AG04449 (cell line): ENCODE data around the gene ACTA1.

Experiments
- CTCF ChIA-PET: fragments of 350-600 bp; formaldehyde crosslinking; extraction: SDS; loops from one replicate; lab custom pipeline; 2021; ENCODE audit warnings: antibody characterized with exemption; lab: Yijun Ruan, JAX
- POLR2A ChIA-PET: fragments of 400-600, 350-600 bp; formaldehyde crosslinking; extraction: SDS; loops from one replicate; lab custom pipeline; 2020; ENCODE audit warnings: antibody characterized with exemption, inconsistent platforms; lab: Yijun Ruan, JAX
- DNase-seq: peaks from one replicate; pipeline ENCODE4 v3.0.0-alpha.2; 2010; ENCODE audit warnings: low read depth, low spot score
- H3K4me3 ChIP-seq: 2 replicates; pipeline ENCODE4 v1.5.1; 2011; ENCODE audit warnings: low read depth, mild to moderate bottlenecking, control low read depth, low read length
- CTCF ChIP-seq: IDR thresholded peaks from one replicate; pipeline ENCODE4 v1.5.1; 2011; ENCODE audit warnings: mild to moderate bottlenecking, moderate library complexity, low read length, control low read depth, inconsistent platforms; ENCODE audit not compliant: insufficient read depth; ENCODE audit errors: missing control alignments

ACTA1 gene

GRCh38 chr1:229459815-229460214 lies 25.9 kb upstream of the ACTA1 start:
- no peak for DNase-seq
- POLR2A ChIA-PET = no interaction called here
- TF ChIP-seq CTCF = no peak
- no peak overlapping the region for H3K4me3 ChIP-seq
- CTCF ChIA-PET = interaction anchor here (0.8 to 3.9 kb wide), 3 partner anchors 8 to 202 kb away, joined by 3 to 13 read pairs (median 5); no protein-coding TSS in a partner anchor

GRCh38 chr1:229457436-229457835 lies 23.5 kb upstream of the ACTA1 start:
- ChIA-PET CTCF (interaction anchor here (1.2 to 8.1 kb wide), 3 partner anchors 13 to 201 kb away, joined by 3 to 93 read pairs (median 6); no protein-coding TSS in a partner anchor), POLR2A (no interaction called here)
- DNase-seq = no peak
- TF ChIP-seq CTCF = no peak
- no peak overlapping the region for H3K4me3 ChIP-seq

GRCh38 chr1:229456016-229456415 lies 22.1 kb upstream of the ACTA1 start:
- TF ChIP-seq CTCF = no peak
- POLR2A ChIA-PET = no interaction called here
- CTCF ChIA-PET = interaction anchor here (1.5 to 8.1 kb wide), 3 partner anchors 11 to 199 kb away, joined by 3 to 93 read pairs (median 6); no protein-coding TSS in a partner anchor
- DNase-seq = no peak
- H3K4me3 ChIP-seq = no peak overlapping the region

- DNase-seq = no peak
- H3K4me3 ChIP-seq = no peak overlapping the region
- no peak for TF ChIP-seq CTCF
- ChIA-PET CTCF (interaction anchor here (8.1 kb wide), 1 partner anchor 197 kb away, joined by 93 read pairs; no protein-coding TSS in a partner anchor), POLR2A (no interaction called here)
Measured at GRCh38 chr1:229454056-229454455, 20.2 kb upstream of the ACTA1 start.

- POLR2A ChIA-PET = no interaction called here
- CTCF ChIA-PET = interaction anchor here (1.1 to 8.1 kb wide), 10 partner anchors 8 to 789 kb away, joined by 3 to 93 read pairs (median 6); no protein-coding TSS in a partner anchor
- no peak for DNase-seq
- TF ChIP-seq CTCF = peak; percentile 59
- no peak overlapping the region for H3K4me3 ChIP-seq
Measured at GRCh38 chr1:229452956-229453801, 19.3 kb upstream of the ACTA1 start.

GRCh38 chr1:229448845-229449244 lies 15.0 kb upstream of the ACTA1 start:
- no peak overlapping the region for H3K4me3 ChIP-seq
- POLR2A ChIA-PET = no interaction called here
- CTCF ChIA-PET = interaction anchor here (2.2 kb wide), 1 partner anchor 32 kb away, joined by 6 read pairs; no protein-coding TSS in a partner anchor
- no peak for DNase-seq
- TF ChIP-seq CTCF = no peak
